ENCODE measurements around the gene GRIK4.
"Not testable (repeated sequence)": the region's sequence is repeated elsewhere in the genome, so short reads cannot be mapped to it uniquely, and the experiment has no call there.

The GRIK4 gene

DNA sequence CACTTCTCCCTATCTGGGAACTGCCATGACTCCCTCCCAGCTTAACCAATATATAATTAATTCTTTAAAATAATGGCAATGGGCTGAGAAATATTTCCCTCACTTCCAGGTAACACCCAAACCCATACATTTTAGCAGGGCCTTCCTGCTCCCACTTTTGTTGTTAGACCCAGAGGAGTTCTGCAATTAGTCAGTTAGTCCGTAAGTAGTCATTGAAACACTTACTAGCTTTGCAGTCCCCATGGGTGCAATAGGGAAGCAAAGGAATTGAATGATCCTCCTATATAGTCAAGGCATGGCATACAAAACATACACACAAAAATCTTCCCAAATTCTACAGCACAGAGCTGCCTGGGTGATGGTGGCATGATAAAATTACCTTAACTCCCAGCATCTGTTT, 258.4 kb downstream of the GRIK4 start:
- DNase-seq (ENCODE audit: low read depth in 2 of 3, low spot score in 1 of 3) = no peak

- no peak for DNase-seq (ENCODE audit: low read depth in 2 of 3, low spot score in 1 of 3)
These were observed 260.1 kb downstream of the GRIK4 start for GRCh38 chr11:120771551-120772060.

- no peak for DNase-seq (ENCODE audit: low read depth in 2 of 3, low spot score in 1 of 3)
These were observed 262.0 kb downstream of the GRIK4 start for GRCh38 chr11:120773501-120774031.

- no peak for DNase-seq (ENCODE audit: low read depth in 2 of 3, low spot score in 1 of 3)
These were observed 263.2 kb downstream of the GRIK4 start for GRCh38 chr11:120774591-120775386.

DNA sequence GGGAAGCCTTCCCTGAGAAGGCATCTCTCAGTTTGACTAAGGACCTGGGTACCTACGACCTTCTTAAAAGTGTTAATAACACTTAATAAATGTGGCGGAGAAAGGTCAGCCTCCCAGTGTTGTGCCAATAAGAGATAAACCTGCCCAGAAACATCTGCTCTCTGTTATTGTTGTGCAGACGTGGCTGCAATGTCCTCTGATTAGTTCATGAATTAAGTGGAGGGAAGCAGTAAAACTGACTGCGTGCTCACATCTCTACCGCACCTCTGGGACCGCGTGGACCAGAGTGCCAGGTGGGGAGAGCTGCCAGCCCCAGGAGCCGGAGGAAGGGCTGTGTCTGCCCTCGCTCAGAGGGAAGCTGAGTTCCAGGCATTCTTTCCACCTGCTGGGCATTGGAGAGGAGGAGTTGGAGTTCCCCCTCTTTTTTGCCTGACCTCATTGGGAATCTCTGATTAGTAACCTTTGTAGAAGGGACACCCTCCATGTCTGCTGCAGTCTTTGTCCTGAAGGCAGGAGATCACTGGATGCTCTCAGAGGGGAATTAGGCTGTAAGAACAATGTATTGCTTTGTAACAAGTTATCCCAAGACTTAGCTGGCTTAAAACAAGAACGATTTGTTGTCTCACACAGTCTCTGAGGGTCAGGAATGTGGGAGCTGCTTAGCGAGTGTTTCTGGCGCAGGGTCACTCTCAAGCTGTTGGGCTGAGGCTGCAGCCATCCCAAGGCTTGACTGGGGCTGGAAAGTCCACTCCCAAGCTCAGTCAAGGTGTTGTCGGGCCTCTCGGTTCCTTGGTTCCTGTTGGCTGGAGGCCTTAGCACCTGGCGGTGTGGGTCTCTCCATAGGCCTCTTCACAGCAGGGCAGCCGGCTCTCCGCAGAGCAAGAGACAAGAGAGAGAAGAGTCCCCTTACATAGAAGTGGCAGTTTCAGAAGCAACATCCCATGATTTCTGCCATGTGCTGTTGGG, 264.7 kb downstream of the GRIK4 start:
- no peak for DNase-seq (ENCODE audit: low read depth in 2 of 3, low spot score in 1 of 3)

DNA sequence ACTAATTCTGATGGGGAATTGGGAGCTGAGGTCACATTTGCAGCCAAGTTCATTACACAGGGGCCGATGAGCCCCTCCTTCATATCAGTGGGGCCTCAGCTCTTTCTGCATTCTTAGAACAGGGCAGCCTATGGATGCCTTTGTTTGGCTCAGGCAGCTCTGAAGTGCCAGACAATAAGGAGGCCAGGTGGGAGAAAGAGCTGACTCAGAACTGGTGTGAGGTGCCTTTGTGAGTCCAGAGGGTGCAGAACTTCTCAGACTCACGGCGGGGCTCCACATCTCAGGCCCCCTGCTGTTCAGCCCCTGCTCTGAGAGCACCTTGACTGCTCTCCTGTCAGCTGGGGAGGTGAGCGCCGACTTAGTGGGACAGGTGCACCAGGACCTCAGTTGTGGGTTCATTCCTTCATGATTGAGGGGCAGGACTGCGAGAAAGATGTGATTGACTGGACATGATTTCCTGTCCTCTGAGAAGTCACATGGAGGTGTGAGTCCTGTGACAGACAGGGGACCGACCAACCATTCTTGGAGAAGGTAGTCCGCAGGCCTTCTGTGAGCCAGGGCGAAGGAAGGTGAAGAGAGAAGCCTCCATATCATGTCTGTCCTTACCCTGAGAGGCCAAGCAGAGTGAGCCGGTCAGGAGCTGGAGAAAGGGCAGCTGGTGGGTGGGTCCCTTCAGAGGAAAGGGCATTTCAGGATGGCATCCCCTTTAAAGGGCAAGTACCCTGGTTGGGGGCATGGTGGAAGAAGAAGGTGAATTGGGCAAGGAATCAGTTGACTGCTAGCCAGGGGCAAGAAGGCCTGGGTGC, 267.3 kb downstream of the GRIK4 start:
- no peak for DNase-seq (ENCODE audit: low read depth in 2 of 3, low spot score in 1 of 3)

DNA sequence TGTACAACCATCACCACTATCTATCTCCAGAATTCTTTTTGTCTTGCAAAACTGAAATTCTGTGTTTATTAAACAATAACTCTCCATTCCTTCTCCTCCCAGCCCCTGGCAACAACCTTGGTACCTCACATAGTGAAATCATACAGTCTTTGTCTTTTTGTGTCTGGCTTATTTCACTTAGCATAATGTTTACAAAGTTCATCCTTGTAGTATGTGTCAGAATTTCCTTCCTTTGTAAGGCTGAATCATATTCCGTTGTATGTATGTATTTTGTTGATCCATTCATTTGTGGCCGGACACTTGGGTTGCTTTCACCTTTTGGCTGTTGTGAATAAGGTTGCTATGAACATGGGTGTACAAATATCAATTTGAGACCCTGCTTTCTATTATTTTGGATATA, 268.7 kb downstream of the GRIK4 start:
- no peak for DNase-seq (ENCODE audit: low read depth in 2 of 3, low spot score in 1 of 3)

- no peak for DNase-seq (ENCODE audit: low read depth in 2 of 3, low spot score in 1 of 3)
These were observed 270.1 kb downstream of the GRIK4 start for GRCh38 chr11:120781486-120782120.

- no peak for DNase-seq (ENCODE audit: low read depth in 2 of 3, low spot score in 1 of 3)
These were observed 273.2 kb downstream of the GRIK4 start for GRCh38 chr11:120784566-120785251.

GRCh38 chr11:120785576-120785975, 274.0 kb downstream of the GRIK4 start:
- DNase-seq (ENCODE audit: low read depth in 2 of 3, low spot score in 1 of 3) = no peak

- no peak for DNase-seq (ENCODE audit: low read depth in 2 of 3, low spot score in 1 of 3)
These were observed 274.7 kb downstream of the GRIK4 start for GRCh38 chr11:120786206-120786735.

DNA sequence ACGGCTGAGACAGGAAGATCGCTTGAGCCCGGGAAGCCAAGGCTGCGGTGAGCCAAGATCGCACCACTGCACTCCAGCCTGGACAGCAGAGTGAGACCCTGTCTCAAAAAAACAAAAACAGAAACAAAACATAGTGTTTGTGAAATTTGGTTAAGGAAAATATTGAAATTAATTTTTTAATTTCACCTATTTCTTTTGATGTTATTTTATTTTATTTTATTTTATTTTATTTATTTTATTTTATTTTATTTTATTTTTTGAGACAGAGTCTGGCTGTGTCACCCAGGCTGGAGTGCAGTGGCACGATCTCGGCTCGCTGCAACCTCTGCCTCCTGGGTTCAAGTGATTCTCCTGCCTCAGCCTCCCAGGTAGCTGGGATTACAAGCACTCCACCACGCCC, 275.7 kb downstream of the GRIK4 start:
- DNase-seq (ENCODE audit: low read depth in 2 of 3, low spot score in 1 of 3) = not testable (repeated sequence)

- no peak for DNase-seq (ENCODE audit: low read depth in 2 of 3, low spot score in 1 of 3)
These were observed 277.8 kb downstream of the GRIK4 start for GRCh38 chr11:120789391-120789790.

GRCh38 chr11:120792306-120792705, 280.8 kb downstream of the GRIK4 start:
- no peak for DNase-seq (ENCODE audit: low read depth in 2 of 3, low spot score in 1 of 3)

DNA sequence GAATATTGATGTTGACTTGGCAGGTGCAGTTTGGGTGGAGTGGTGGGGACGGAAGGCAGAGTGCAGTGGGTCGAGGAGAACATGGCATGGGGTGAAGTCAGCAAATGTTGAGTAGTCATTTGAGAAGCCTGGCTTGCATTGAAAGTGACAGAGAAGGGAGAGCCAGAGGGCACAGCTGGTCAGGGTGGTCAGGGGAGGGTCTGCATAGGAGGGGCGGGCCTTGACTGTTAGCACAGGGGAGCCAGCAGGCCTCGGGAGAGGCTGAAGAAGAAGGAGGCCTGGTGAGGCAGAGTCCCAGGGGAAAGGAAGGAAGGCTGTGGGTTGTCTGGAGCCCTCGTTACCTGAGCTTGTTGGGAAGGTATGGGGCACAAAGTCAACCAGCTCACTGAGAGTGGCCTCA, 281.6 kb downstream of the GRIK4 start:
- no peak for DNase-seq (ENCODE audit: low read depth in 2 of 3, low spot score in 1 of 3)

- DNase-seq (ENCODE audit: low read depth in 2 of 3, low spot score in 1 of 3) = no peak
These were observed 282.4 kb downstream of the GRIK4 start for GRCh38 chr11:120793806-120794479.

DNA sequence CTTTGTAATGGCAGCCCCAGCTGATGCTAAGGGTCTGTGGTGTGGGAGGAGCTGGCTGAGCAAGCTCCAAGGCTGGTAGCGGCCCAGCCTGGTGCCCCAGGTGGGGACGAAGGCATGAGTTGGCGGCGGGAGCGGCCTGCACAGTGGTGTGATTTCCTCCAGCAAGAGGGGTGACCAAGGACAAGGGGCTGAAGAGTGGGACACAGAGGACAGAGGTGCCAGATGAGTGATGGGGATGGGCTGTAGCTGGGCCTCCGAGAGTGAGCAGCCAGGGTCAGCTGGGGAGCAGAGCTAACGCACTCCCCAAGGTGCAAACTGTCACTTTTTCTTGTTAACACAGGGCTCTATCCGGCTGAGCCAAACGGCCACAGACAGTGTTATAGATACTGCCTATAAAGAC, 283.2 kb downstream of the GRIK4 start:
- no peak for DNase-seq (ENCODE audit: low read depth in 2 of 3, low spot score in 1 of 3)

GRCh38 chr11:120795185-120795584, 283.6 kb downstream of the GRIK4 start:
- no peak for DNase-seq (ENCODE audit: low read depth in 2 of 3, low spot score in 1 of 3)

DNA sequence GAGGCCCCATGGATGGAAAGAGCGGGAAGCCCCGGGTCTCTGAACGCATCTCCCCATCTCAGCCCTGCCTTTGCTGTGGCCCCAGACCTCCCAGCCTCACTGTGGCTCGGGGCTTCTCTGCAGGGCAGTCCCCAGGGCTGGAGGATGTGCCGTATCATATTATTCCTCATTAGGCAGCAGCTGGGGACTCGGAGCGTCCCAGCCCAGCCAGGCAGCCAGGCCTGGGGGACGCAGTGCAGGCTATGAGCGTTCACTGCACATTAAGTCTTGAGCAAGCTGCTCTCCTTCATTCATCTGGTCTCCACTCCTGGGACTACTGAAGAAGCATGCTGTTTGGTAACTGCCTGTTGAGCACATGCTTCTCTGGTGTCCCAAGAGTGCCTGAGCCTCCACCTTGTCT, 285.6 kb downstream of the GRIK4 start:
- no peak for DNase-seq (ENCODE audit: low read depth in 2 of 3, low spot score in 1 of 3)

Measured in stimulated activated CD4-positive, alpha-beta T cell treated with anti-CD3 and anti-CD28 coated beads, Interleukin-12 subunit alpha, Interleukin-12 subunit beta, amount 100 ng/mL, for 48 hours (primary cell).